HG03520 (cell line): Measurements from ENCODE around the gene CD24.
A peak's percentile ranks its signal among the peaks of the same experiment; 100 is the strongest.
"Not testable (repeated sequence)": the region's sequence is repeated elsewhere in the genome, so short reads cannot be mapped to it uniquely, and the experiment has no call there.

ENCODE experiments used
- ATAC-seq: cut with Tn5 transposase; IDR thresholded peaks from one replicate; pipeline ENCODE4 v1.9.1; 2021; ENCODE audit warnings: mild to moderate bottlenecking, moderate library complexity; ENCODE audit not compliant: unreplicated experiment

The CD24 gene, protein sequence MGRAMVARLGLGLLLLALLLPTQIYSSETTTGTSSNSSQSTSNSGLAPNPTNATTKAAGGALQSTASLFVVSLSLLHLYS

DNA sequence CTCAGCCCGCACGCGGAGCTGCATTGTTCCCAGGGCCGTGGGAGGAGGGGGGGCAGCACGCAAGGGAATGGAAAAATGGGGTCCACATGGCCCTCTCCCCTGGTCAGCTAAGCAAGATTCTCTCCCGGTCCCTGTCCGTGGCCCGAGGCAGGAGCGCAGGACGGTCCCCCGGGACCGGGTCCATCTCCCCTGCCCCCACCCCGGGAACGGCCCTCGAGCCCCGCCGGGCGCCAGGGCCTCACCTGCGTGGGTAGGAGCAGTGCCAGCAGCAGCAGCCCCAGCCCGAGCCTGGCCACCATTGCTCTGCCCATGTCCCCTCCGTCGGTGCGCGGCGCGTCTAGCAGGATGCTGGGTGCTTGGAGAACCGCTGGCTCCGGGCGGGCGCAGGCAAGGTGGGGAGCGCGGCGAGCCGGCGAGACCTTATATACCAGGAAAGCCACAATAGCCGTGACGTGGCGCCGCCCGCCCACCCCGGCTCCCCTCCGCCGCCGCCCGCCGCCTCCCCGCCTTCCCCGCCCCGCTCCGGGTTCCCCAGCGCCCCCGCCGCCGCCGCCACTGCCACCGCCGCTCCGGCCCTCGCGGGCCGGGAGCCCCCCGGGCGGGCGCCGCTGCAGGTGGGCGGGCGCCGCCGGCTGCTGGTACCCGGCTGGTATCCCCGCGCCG is at the start of gene CD24:
CD24 (minus strand) TSS at position 394 of the 663 bp plus-strand sequence; CDS start at position 311, 83 bp downstream.
- ATAC-seq = peak; percentile 16

- ATAC-seq = no peak
Measured at GRCh38 chr6:107021446-107022185, 47.1 kb upstream of the CD24 start.

DNA sequence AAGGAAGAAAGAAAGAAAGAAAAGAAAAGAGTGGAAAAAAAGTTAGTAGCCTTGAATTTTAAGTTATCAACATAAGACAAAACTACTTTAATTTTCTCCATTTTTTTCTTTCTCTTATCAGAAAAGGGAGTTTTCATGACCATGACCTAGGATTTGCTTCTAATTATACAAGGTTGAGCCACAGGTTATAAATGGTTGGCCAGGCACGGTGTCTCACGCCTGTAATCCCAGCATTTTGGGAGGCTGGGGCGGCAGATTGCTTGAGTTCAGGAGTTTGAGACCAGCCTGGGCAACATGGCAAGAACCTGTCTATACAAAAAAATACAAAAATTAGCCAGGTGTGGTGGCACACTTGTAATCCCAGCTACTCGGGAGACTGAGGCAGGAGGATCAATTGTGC is 45.7 kb upstream of the CD24 start:
- ATAC-seq = no peak

DNA sequence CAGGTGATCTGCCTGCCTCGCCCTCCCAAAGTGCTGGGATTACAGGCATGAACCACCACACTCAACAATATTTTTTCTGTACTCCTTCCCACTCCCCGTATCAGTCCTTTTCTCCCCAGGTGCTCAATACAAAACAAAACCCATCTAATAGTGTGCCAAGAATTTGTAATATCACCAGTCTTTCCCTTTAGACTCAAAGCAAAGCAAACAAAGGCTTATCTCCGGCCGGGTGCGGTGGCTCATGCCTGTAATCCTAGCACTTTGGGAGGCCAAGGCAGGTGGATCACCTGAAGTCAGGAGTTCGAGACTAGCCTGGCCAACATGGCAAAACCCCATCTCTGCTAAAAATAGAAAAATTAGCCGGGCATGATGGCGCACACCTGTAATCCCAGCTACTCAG is 45.1 kb upstream of the CD24 start:
- not testable (repeated sequence) for ATAC-seq

GRCh38 chr6:107019047-107019446 is 44.5 kb upstream of the CD24 start:
- no peak for ATAC-seq

- no peak for ATAC-seq
Measured at GRCh38 chr6:107009499-107009898, 35.0 kb upstream of the CD24 start.

- no peak for ATAC-seq
Measured at GRCh38 chr6:106997392-106998158, 23.0 kb upstream of the CD24 start.

DNA sequence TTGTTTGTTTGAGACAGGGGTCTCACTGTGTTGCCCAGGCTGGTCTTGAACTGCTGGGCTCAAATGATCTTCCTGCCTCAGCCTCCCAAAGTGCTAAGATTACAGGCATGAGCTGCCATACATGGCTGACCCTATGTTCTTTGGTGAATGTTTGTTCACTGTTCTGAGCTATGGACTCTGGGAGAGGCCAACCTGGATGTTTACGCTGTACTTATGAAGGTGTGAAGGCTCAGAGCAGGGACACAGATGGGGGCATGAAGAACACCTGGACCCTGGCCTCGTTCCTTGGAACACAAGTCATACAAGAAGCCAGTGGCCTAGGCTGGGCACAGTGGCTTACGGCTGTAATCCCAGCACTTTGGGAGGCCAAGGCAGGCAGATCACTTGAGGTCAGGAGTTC is 21.1 kb upstream of the CD24 start:
- ATAC-seq = no peak

DNA sequence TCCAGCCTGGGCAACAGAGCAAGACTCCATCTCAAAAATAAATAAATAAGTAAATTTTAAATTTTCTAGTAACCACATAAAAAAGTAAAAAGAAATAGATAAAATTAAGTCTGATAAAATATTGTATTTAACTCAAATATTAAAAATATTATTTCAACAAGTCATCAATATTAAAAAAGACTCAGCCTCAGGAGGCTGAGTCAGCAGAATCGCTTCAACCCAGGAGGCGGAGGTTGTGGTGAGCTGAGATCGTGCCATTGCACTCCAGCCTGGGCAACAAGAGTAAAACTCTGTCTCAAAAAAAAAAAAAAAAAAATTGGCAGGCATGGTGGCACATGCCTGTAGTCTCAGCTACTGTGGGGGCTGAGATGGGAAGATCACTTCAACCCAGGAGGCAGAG is 15.2 kb upstream of the CD24 start:
- not testable (repeated sequence) for ATAC-seq

DNA sequence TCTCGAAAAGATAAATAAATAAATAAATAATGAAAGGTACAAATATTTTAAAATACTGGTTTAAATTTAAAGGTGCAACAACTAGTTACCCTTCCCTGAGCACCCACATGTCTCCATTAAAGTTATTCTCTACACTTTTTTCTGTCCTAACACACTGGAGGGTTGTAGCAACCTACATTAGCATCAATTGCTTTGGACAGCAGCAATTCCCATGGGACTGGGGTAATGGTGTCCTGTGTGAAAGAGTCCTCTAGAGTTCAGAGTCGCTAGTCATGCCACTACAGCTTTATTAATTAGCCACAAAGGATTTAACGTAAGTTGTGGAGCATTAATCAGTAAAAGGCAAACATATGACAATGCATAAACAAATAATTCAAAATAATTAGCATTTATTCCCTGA is 14.1 kb upstream of the CD24 start:
- ATAC-seq = no peak

DNA sequence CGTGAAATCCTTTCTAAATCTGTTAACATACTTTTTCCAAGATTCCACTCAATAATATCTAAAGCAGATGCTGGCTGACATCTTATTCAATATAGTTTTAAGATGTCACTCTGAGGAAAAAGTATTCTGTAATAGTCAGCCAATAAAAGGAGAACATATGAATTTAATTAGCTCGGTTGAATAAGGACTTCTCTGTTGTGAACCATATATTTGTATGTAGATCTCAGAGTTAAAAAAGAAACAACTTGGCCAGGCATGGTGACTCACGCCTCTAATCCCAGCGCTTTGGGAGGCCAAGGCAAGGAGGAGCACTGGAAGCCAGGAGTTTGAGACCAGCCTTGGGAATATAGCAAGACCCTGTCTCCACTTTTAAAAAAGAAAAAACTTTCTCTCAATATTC is 7.4 kb upstream of the CD24 start:
- ATAC-seq = no peak

DNA sequence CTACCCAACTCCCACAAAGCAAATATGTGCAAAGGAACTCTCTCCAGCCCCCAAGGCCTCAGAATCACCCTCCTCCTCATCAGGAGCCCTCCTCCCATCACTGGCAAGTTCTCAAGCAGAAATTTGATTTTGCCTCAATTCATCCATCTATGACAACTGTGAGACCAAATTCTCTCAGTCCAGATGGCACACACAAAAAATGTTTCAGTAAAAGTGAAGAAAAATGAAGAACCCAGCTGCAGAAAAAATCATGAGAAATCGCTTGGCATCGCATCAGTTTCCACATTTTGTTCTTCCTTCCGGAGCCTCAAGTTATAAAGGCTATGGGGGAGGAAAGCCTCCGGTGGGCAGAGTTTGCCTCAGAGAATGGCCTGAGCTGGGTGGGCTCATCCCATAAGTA is 6.4 kb upstream of the CD24 start:
- ATAC-seq = no peak

DNA sequence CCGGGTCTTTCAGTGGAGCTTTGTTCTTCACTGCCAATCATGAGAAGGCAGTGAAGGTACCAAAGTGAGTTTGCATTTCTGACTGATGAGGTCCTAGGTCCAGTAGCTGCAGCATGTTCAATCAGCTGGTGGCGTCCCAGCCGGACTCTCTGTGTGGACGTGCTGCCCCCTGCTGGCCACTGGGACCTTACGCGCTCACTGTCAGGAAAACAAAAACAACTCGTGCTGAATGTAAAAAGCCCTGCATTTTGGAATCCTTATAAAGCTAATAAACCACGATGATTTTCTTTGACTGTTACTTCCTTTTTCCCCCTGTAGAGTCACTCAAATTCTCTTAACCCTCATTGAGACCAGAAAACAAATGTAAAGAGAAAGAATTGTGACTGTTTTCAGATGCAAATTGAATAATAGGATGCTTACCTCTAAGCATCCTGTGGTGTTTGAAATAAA is 4.9 kb upstream of the CD24 start:
- ATAC-seq = peak; percentile 46

GRCh38 chr6:106977246-106977645 is 2.7 kb upstream of the CD24 start:
- no peak for ATAC-seq

- no peak for ATAC-seq
Measured at GRCh38 chr6:106976270-106976669, 1.7 kb upstream of the CD24 start.

DNA sequence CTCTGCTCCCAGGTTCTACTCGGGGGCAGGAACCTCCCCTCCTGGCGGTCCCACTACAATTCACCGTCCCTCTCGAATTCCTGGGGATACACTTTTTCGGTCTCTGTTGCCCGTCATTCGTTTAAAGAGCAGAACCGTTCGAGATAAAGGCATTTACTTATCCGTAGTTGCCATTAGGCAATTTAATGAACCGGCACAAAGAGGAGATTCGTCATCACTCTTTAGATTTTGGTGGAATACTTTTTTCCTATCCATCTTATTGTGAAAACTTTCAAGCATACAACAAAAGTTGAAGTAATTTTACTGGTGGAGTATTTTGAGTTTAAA is 1.2 kb upstream of the CD24 start:
- no peak for ATAC-seq

DNA sequence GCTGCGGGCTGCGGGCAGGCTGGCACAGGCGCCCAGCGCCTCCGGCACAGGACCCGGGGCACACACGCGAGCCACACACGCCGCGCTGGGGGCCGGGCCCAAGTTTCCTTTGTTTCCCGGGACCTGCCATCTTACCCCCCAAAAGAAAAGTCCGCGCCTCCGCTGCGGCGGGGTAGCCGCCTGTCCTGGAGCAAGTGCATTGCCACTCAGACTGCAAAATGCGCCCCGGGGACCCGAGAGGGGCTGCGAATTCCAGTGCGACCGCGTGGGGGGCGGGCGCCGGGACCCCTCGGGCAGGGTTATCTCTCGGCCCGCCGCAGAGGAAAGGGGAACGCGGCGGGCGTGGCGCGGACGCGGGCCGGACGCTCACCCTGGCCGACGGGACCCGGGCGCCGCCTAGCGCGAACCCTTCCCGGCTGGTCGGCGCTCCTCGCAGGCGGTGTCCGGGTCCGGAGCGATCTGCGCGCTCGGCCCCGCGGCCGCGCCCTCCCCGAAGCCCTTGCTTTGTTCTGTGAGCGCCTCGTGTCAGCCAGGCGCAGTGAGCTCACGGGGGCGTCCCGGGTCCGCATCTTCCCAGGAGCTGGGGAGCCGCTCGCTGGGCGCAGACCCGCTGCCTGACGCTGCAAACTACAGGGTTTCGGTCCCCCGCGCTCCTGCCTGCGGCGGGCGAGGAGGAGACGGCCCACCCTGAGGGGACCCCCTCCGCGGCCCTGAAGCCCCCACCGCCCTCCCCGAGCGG is 639 bp upstream of the CD24 start:
- ATAC-seq = peak; percentile 53

DNA sequence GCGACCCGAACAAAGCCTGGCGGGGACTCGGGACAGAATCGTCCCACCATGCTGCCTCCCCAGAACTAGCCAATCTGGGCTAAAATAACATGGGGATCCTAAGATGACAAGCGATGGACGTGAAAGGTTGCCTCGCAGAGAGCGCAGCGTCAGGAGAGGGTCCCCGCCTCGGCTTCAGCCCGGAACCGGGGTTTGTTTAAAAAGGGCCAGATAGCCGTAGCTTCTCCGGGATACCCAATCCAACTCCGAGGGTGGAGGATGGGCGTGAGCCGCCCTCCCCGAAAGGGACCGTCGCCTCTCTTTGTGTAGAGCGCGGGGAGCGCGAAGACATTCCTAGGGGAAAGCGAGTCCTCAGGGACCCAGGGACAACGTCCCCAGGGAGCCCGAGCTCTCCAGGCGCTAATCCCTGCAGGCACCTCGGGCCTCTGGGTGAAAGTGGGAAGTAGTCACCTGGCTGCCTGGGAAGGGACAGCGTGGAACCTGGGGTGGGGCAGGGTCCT is 643 bp downstream of the CD24 start:
- ATAC-seq = no peak

DNA sequence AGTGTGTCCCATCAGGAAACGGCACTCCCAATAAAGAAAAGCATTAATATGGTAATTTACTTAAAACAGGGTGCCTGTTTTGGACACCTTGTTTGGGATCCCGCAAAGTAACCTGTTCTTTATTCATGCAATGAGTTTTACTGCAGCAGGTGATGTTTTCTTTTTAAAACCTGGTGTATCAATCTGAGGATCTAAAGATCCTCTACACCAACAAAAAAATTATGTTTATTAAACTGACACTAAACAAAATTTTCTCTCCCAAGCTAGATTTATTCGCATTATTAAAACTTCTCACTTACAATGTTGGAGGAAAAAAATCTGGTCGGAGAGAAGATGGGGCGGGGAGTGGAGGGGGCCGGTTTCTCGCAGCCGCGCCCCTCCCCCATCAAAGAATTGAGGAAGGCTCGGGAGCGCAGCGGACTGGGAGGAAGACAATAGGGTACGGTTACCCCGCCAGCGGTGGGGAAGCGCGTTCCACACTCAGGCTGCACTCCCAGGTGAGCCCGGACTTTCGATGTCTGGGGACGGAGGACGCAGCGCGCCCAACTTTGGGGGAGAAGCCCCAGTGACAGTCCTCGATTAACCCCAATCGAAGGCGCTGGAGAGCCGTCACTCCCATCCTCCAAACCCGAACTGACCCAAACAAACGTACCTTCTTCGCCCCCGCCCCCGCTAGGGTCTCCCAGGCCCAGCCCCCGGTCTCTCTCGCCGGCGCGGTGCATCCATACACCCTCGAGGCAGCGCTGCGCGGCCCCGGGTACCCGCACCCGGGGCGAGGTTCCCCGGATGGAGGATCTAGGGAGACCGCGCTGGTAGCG is 1.3 kb downstream of the CD24 start:
- ATAC-seq = no peak

DNA sequence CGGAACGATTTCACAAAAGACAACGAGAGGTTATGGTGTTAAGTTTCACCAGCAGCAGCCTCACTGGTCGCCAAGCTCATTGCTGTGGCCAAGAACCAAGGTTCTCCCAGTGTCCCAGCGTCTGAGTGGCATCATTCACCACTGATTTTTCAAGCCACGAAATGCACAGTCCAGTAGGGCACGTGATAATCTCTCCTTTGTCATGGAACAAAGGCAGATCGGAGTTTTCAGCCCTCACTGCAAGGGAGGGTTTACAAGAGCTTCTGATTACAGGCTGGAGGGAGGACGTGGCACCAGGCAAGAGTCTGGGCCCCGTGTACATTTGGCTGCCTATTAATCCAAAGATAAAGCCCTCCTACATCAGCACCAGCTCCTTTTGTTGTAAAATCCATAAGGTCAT is 2.0 kb downstream of the CD24 start:
- no peak for ATAC-seq
